Tracheal epithelial cell (primary cell): ENCODE results near the gene ARHGAP12. TPM values are rescaled to one million over a fixed set of nuclear protein-coding genes. Genes with fewer than 3 reads are reported as not detected.

Source experiments
- total RNA-seq: library from RNA; depleted of rRNA; stranded (reverse); fragments of >200 nt; gene quantifications from 2 replicates; pipeline ENCODE4 v1.2.1, GENCODE V29; 2014

The ARHGAP12 gene, protein sequence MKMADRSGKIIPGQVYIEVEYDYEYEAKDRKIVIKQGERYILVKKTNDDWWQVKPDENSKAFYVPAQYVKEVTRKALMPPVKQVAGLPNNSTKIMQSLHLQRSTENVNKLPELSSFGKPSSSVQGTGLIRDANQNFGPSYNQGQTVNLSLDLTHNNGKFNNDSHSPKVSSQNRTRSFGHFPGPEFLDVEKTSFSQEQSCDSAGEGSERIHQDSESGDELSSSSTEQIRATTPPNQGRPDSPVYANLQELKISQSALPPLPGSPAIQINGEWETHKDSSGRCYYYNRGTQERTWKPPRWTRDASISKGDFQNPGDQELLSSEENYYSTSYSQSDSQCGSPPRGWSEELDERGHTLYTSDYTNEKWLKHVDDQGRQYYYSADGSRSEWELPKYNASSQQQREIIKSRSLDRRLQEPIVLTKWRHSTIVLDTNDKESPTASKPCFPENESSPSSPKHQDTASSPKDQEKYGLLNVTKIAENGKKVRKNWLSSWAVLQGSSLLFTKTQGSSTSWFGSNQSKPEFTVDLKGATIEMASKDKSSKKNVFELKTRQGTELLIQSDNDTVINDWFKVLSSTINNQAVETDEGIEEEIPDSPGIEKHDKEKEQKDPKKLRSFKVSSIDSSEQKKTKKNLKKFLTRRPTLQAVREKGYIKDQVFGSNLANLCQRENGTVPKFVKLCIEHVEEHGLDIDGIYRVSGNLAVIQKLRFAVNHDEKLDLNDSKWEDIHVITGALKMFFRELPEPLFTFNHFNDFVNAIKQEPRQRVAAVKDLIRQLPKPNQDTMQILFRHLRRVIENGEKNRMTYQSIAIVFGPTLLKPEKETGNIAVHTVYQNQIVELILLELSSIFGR
- 29.4 and 33.0 TPM in 2 replicates for total RNA-seq

DNA sequence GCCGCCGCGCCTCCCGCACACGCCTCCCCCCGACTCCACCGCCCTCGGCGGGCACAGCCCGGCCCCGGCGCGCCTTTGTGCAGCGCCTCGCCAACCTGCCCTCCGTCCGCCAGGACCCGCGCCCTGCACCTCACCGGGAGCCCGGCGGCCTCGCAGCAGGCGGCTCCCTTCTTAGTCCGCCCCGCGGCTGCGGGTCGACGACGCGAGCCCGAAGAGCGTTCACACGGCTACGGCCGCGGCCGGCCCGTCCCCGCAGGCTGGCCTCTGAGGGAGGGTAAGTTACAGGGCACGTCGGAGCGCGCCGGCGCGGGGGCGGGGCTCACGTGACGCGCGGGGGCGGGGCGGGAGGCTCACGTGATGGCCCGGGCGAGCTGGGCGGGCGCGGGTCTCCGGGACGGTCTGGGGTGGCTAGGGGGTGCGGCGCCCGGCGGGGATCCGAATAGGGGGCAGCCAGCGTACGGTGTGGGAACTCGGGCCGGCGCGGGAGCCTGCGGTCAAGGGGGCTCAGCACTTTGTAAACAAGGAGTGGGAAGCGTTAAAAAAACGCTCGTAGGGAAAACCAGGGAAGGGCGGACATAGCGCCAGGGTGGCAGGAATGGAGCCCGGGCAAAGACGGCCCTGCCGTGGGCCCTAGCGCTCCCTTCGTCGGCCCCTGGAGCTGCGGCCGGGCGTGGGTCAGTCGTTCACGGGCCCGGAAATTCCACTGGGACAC is at the start of gene ARHGAP12:
Gene ARHGAP12, minus strand, starts transcription at position 283 of the 712 bp plus-strand sequence. CDS start 19,976 bp downstream, outside the sequence.

Other genes starting within 250 kb of the ARHGAP12 start
- gene KIF5B, start 127.6 kb upstream of the ARHGAP12 start, total RNA-seq, result 139 and 154 TPM in 2 replicates